Measurements from ENCODE around the gene PNPLA1. TPM values are rescaled to one million over a fixed set of nuclear protein-coding genes. Genes with fewer than 3 reads are reported as not detected.

PNPLA1 gene
- total RNA-seq, 1 experiment from 2014 or later, result 0.10 TPM

- RAD21 ChIA-PET (ENCODE audit: low non-redundant PET in 1 of 2, low total read pairs in 2 of 2, uncharacterized antibody in 2 of 2, unreplicated experiment in 2 of 2), result no interaction called here
- TF ChIP-seq YY1 (IDR thresholded peaks at IDR 0.05; ENCODE audit: extremely low read depth, insufficient replicate concordance, low read depth, low read length) (no peak), JUND (IDR thresholded peaks at IDR 0.05) (no peak), ZBTB33 (IDR thresholded peaks at IDR 0.05; ENCODE audit: extremely low read depth, insufficient replicate concordance, low read length) (no peak), ZNF274 (IDR thresholded peaks at IDR 0.05; ENCODE audit: low read depth, low read length) (no peak), CBX3 (IDR thresholded peaks at IDR 0.05; ENCODE audit: low read depth) (no peak), ELF1 (IDR thresholded peaks at IDR 0.05; ENCODE audit: borderline replicate concordance, low read depth) (no peak)
- TF ChIP-seq, protein P1, sequence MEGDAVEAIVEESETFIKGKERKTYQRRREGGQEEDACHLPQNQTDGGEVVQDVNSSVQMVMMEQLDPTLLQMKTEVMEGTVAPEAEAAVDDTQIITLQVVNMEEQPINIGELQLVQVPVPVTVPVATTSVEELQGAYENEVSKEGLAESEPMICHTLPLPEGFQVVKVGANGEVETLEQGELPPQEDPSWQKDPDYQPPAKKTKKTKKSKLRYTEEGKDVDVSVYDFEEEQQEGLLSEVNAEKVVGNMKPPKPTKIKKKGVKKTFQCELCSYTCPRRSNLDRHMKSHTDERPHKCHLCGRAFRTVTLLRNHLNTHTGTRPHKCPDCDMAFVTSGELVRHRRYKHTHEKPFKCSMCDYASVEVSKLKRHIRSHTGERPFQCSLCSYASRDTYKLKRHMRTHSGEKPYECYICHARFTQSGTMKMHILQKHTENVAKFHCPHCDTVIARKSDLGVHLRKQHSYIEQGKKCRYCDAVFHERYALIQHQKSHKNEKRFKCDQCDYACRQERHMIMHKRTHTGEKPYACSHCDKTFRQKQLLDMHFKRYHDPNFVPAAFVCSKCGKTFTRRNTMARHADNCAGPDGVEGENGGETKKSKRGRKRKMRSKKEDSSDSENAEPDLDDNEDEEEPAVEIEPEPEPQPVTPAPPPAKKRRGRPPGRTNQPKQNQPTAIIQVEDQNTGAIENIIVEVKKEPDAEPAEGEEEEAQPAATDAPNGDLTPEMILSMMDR (IDR thresholded peaks at IDR 0.05 in 2 of 3, conservative IDR thresholded peaks at IDR 0.05 in 1 of 3; ENCODE audit: borderline replicate concordance in 1 of 3, insufficient read depth in 1 of 3, low read depth in 2 of 3, low read length in 2 of 3), result no peak
- H3K9me3 ChIP-seq (ENCODE audit: control insufficient read depth in 1 of 2, insufficient read depth in 1 of 2, low read depth in 1 of 2, low read length in 2 of 2), result no peaks in the 10 kb centered on the region
These were observed 26.4 kb downstream of the PNPLA1 start for GRCh38 chr6:36296240-36296639.

More at GRCh38 chr6:36296240-36296639, 26.4 kb downstream of the PNPLA1 start:
- H3K4me2 ChIP-seq (ENCODE audit: low read length), result no peak overlapping the region
- intact Hi-C loops (cut with micrococcal nuclease), result no loop called here
- H3K27me3 ChIP-seq (ENCODE audit: insufficient read depth, low read length), result no peaks in the 10 kb centered on the region
- H3K9me2 ChIP-seq (ENCODE audit: insufficient read depth), result no peaks in the 10 kb centered on the region
- ATAC-seq (no peak), DNase-seq (ENCODE audit: low read depth, low spot score) (no peak)
- BruUV-seq (replicated peaks), result no TSS peak
- no peak overlapping the region for H3K9ac ChIP-seq (ENCODE audit: low read length)
- H3K4me1 ChIP-seq (ENCODE audit: control insufficient read depth in 1 of 2, insufficient read depth in 2 of 2, low read length in 2 of 2), result peaks cover 0 to under 1% of the 10 kb centered on the region in 2 experiments; a peak in 2 of 4 replicates
- ChIA-PET POLR2A (interaction anchor here (0.8 kb wide), 1 partner anchor 9 kb away, joined by 3 read pairs; no protein-coding TSS in a partner anchor), CTCF (no interaction called here)
- no peak overlapping the region for H2AFZ ChIP-seq (ENCODE audit: low read depth, low read length, poor library complexity, severe bottlenecking)
- no peak overlapping the region for H3K4me3 ChIP-seq (replicated peaks in 1 of 2; ENCODE audit: low read depth in 1 of 2, low read length in 2 of 2)
- H3K79me2 ChIP-seq (ENCODE audit: insufficient read depth, low read length), result no peaks in the 10 kb centered on the region
- H4K20me1 ChIP-seq (ENCODE audit: insufficient read depth), result no peaks in the 10 kb centered on the region
- H3K36me3 ChIP-seq (ENCODE audit: control insufficient read depth in 1 of 2, insufficient read depth in 2 of 2, low read length in 2 of 2), result no peaks in the 10 kb centered on the region
- H3K27ac ChIP-seq (ENCODE audit: low read depth, low read length), result no peak overlapping the region

Data from HCT116 (cell line).